Measurements from ENCODE around the gene SYT7.

Gene SYT7

GRCh38 chr11:61552108-61552635, 28.7 kb downstream of the SYT7 start:
- DNase-seq, result no peak

DNA sequence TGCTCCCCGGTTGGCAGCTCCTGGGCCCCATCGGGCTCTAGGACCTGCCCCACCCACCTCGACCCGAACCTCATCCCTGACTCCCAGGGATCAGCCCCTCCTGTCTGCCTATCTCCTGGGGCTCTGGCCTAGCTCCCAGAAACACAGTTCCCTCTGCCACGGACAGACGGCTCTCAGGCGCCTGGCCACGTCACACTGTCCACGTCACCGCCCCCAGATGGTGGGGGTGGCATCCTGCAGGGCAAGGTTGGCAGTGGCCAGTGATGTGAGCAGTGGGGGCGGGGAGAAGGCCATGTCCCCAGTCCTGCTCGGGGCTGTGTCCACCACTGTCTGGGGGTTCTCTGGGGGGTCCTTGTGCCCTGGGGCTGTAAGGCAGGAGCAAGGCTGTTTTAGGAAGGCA, 29.2 kb downstream of the SYT7 start:
- no peak for DNase-seq

GRCh38 chr11:61550665-61551227, 30.1 kb downstream of the SYT7 start:
- DNase-seq, result no peak

- no peak for DNase-seq
These were observed 31.0 kb downstream of the SYT7 start for GRCh38 chr11:61549662-61550568.

GRCh38 chr11:61549177-61549576, 31.7 kb downstream of the SYT7 start:
- no peak for DNase-seq

GRCh38 chr11:61547246-61547645, 33.6 kb downstream of the SYT7 start:
- no peak for DNase-seq

DNA sequence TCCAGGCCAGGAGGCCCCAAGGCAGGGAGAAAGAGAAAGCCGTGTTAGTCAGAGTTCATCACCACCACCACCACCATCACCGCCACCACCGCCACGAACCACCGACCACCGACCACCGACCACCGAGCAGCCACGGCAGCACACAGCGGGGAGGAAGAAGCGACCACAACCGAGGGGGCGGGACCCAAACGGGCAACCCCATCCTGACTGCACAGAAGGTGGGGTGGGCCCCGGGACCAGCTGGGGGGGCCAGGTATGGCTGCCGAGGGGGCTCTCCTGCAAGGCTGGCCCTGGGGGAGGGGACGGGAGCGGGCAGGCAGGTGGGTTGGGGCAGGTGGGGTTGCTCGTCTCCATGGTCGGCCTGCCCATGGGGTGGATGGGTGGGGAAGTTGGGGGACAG, 34.2 kb downstream of the SYT7 start:
- peak in 1 of 5 experiments; percentile 21 for DNase-seq

- no peak for DNase-seq
These were observed 35.0 kb downstream of the SYT7 start for GRCh38 chr11:61545921-61546320.

DNA sequence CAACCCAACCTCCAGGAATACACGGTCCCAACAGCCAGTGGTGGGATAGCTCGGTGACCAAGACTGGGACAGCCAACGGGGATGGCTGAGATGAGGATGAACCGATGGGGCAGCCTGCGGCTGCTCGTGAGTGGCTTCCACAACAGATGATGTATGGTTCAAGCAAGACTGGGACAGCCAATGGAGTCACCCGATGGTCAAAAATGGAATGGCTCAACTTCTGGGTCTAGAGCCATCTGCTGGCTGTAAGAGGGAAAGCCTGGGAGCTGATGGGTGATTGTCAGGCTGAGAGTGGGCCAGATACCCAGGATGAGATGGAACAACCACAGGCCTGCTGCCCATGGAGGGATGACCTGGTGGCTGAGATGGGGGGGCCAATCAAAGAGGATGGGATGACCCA, 35.5 kb downstream of the SYT7 start:
- DNase-seq, result no peak

DNA sequence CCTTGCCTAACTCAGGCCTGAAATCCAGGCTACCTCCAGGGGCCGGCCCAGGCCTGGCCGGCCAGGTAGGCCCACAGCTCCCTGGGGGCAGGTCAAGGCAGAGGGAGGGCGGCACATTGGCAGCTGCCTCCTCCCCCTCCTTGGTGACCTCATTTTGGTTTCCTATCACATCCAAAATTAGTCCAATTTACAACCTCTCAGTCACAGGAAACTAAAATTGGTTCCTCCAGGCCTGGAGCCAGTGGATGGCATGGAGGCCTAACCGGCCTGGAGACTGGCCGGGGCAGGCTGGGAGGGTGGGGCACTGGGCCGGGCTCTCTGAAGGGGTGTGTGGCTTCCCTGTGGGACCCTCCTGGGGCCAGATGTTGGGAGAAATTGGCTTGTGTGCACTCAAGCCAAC, 36.4 kb downstream of the SYT7 start:
- DNase-seq, result no peak

DNA sequence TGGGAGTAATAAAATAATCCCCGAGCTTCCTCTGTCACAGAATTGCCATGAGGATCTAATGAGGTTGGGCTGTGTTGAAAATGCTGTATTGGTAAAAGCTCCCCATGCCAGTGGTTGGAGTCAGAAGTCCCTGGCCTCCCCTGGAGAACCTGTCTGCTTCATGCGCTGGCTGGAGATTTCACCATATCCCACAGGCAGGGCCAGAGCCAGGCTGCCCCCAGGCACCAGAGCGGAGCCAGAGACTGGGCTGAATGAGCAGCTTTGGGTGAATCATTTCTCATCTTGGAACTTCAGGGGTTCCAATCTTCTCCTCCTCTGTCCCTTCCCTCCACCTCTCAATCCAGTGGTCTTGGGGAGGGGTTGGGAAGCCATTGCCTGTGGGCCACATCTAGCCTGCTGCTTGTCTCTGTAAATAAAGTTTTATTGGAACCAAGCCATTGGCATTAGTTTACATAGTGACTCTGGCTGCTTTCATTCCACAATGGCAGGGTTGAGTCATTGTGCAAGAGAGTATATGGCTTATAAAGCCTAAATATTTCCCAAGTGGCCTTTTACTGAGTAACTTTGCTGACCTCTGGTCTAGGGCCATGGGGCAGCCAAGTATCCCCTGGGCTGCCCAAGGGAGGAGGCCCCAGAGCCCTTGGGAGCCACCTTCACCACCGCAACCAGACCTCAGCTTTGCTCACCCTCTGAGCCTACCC, 37.1 kb downstream of the SYT7 start:
- DNase-seq, result no peak

- DNase-seq, result no peak
These were observed 38.2 kb downstream of the SYT7 start for GRCh38 chr11:61542705-61543104.

DNA sequence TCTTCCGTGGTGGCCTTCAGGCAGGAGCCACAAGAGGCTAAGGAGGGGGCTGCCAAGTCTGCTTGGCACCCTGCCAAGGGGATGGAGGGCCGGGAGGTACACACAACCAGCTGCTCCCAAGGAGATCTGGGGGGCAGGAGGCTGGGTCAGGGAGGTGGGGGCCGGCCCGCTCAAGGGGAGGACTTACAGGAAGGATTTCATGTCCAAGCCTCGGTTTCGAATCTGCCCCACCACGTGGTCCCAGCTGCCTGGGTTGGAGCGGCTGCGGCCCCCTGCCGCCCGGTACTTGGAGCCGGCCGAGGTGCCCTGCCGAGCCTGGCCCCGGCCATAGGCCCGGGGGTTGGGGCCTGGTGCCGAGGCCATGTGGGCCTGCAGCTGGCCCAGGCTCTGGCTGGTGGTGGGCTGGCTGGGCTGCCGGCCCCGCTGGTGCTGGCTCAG, 38.8 kb downstream of the SYT7 start:
- DNase-seq, result no peak

GRCh38 chr11:61541598-61541997, 39.3 kb downstream of the SYT7 start:
- DNase-seq, result no peak

DNA sequence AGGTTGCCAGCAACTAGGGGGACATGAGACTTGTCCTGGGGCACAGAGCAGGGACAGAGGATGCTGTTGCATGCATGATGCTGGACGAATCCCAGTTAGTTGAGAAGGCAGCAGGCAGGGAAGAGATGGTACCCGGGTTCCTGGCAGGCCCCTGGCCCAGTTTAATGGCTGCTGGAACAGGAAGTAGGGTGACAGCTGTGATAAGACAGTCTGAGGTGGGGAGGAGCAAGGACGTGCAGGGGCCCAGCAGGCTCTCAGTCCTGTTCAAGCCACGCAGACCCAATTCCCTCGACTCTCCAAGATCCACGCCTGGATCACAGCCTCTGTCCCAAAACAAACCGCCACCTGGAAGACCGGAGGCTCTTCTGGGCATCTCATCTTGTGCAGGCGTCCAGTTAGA, 40.3 kb downstream of the SYT7 start:
- no peak for DNase-seq

DNA sequence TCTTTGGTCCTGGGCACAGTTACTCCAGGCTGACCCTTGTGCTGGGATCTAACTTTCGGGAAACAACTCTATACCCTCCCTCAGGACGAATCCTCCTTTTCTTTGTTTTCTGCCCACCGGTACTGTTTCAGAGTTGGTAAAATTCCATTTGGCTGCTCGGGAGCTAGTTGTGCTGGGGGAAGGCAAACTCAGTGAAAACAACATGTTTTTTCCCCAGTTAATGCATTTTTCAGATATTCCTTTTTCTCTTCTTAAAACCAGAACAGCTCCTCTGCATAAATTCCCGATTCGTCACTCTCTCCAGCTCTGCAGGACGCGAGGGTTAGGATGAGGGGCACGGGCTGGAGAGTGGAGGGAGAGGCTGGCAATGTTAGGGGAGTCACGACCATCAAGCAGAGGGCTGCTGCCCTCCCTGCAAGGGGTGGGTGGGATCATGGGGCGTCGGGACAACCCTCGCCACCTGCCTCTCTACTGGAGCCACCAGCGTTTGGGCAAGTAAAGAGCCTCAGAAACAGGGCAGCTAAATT, 41.0 kb downstream of the SYT7 start:
- DNase-seq, result no peak

DNA sequence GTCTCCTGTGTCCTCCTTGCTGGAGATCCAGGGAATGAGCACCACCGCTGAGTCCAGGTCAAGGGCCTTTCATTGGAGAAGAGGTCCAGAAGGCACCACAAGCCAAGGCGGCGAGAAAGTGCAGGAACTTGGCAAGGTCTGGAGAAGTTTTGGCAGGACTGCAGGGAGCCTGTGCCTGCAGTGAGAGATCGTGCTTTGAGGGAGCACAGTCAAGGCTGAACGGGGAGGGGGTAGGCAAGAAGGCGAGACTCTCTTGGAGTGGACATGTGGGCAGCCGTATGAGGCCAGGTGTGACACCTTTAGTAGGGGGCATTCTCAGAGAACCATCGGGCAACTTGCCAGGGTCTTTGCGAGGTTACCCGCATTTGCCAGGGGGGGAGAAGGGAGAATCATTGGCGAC, 41.9 kb downstream of the SYT7 start:
- no peak for DNase-seq

DNA sequence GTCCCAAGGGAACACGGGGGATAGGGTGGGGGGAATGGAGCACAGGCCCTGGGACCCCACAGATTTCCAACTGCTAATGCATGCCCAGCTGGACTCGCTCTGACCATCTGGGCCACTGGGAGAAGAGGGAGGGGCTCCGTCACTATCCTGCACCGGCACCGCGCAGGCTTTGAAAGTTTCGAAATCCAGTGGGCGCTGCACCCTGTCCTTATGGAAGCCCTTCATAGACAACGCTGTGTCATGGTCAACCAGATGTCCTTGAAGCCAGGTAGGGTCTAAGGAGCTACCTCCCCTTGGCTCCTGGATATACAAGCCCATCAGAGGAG, 42.3 kb downstream of the SYT7 start:
- no peak for DNase-seq

GRCh38 chr11:61537326-61537725, 43.5 kb downstream of the SYT7 start:
- DNase-seq, result no peak

DNA sequence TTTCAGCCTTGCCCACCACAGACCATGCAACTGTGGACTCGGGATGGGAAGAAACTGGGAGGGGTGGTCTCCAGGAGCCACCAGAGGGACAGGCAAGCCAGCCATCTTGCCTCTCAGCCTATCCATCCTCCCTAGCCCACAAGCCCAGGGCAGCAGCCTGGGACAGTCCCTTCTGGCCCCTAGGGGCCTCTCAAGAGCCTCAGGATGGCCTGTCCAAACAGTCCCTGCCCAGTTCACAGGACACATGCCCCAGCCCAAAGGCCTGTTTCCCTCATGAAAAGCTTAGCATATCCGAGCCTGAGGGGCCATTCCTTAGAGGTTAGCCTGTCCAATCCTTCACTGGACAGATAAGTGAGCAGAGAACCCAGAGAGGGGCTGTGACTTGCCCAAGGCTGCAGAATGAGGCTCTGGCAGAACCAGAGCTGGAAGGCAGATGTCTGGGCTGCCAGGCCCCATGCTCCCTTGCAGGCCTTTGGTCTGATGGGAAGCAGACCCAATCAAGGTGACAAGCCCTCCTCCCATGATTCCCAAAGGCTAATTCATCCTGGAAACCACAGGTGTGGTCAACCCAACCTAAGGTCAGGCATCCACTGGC, 44.1 kb downstream of the SYT7 start:
- no peak for DNase-seq

GRCh38 chr11:61535998-61536675, 44.7 kb downstream of the SYT7 start:
- DNase-seq, result no peak

Data from T-helper 2 cell (primary cell).